ENCODE data around the gene CDK5R1.

Gene CDK5R1

DNA sequence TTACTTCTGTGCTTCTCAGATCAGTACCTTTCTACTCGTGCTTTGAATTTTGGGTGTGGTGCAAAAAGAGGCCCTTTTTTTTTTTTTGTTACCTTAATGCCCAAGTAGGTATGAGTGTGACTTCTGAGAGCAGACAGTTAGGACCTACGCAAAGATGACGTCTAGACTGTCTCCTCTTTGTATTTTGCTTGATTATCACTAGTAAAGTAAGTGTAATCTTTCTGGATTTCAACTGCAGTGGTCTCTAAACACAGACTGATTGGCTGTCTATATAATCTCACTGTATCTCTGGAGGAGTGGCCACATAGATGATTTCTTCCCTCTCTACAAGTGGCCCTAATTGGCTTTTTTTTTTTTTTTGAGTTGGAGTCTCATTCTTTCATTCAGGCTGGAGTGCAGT is 11.5 kb upstream of the CDK5R1 start:
- no peak for DNase-seq

GRCh38 chr17:32477220-32477619 is 9.6 kb upstream of the CDK5R1 start:
- no peak for DNase-seq

- no peak for DNase-seq
Measured at GRCh38 chr17:32479074-32479617, 7.6 kb upstream of the CDK5R1 start.

- DNase-seq: no peak
Measured at GRCh38 chr17:32481193-32481592, 5.6 kb upstream of the CDK5R1 start.

- no peak for DNase-seq
Measured at GRCh38 chr17:32482568-32483320, 4.0 kb upstream of the CDK5R1 start.

DNA sequence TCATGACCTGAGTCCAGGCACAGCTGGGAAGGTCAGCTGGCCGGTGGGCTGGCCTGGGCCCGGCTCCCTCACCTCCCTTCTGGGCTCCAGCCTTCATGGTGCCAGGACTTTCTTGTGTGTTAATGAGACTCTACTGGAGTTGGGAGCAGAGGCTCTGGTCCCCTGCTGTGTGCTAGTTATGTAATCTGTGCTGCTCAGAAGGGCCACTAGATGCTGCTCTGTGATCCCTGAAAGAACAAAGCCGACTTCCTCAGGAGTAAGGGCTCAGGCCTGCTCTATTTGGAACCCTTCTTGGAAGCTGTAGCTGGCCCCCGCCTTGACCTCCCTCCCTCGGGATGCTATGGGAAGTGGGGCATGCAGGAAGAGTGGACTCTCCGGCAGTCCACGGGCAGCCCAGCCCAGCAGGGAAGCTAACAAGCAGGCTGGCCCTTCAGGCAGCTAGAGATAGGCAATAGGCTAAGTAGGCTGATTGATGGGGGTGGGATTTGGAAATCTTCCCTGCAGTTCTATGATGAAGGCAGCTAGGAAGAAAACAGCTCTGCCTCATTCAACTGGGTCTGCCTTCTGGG is 3.3 kb upstream of the CDK5R1 start:
- no peak for DNase-seq

DNA sequence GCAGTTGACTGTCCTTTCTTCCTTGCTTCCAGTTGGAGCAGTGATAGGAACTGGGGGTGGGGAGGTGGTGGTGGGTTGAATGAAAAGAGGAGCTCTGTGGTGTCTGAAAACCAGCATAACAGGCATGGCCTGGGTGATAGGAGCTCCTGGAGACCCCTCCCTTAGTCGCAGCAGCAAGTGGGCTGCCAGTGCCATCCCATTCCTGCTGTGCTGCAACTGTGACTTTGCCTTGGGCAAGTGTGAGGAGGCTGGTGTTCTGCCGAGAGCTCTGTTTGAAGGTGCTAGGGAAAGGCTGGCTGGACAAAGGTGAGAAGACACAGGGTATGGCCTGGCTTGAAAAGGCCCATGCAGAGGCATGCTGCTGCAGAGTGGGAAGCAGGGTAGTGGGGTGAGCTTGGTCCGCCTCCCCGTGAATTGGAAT is 2.7 kb upstream of the CDK5R1 start:
- DNase-seq: no peak

GRCh38 chr17:32484628-32485027 is 2.2 kb upstream of the CDK5R1 start:
- no peak for DNase-seq

DNA sequence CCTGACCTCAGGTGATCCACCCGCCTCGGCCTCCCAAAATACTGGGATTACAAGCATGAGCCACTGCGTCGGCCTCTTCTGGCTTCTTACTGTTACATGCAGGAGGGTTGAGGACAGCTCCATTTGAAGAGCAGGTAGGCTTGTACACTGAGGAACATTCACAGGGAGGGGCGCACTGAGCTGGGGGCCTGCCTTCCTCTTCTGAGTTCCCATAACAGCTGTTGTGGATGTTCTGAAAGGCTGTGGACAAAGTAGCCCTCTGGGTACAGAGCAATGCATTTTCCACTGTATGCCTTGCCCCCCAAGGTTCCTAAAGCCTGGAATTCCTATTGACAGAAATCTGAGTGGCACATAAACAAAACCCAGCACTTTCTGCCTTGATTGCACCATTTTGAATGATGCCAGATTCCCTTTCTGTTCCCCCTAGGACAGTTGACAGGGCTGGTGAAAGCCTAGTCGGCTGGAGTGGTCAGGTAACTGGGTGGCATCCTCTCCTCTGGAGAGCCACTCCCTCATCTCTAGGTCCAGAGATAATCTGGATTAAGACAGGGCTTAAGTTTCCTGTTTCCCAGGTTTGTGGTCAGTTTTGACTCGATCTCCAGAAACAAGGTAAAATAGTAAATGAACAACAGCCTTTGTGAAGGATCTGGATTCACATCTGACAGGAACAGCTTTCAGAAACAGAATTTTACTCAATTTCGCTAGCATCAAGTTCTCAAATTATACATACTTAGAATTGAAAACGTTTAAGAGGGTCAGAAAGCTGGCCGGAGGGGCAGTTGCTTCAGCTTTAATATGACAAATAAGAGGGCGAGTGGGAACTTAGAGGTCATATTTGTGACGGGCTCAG is 1.3 kb upstream of the CDK5R1 start:
- no peak for DNase-seq

GRCh38 chr17:32486111-32486700 is 587 bp upstream of the CDK5R1 start:
- peak; percentile 80 for DNase-seq

GRCh38 chr17:32487473-32488176 is 832 bp downstream of the CDK5R1 start:
- peak; percentile 53 for DNase-seq

DNA sequence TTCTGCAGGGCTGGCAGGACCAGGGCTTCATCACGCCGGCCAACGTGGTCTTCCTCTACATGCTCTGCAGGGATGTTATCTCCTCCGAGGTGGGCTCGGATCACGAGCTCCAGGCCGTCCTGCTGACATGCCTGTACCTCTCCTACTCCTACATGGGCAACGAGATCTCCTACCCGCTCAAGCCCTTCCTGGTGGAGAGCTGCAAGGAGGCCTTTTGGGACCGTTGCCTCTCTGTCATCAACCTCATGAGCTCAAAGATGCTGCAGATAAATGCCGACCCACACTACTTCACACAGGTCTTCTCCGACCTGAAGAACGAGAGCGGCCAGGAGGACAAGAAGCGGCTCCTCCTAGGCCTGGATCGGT is 1.4 kb downstream of the CDK5R1 start:
- DNase-seq: peak; percentile 20

DNA sequence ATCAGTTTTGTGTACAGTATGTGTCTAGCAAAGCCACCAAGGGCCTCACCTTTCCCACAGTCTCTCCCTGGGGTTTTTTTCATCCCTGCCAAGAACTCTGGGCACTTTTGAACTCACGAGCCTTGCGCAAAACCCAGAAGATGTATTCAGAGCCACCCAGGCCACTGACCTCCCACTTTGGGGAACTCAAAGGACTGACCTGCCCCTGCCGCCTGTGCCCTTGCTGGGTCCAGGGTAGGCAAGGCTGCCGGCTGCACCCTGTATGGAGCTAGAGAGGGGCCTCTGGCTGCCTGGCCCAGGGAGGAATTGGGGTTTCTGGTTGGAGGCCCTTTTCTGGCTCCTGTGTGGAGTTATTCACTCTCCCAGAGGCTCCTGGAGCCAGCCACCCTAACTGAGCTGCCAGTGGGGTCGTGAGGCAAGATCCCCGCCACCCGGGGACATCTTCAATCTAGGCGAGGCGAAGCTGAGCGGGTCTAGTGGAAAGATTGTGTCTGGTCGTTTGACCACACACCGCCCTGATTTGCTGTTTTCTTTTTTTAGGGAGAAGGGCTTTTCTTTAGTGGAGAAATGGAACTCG is 1.9 kb downstream of the CDK5R1 start:
- DNase-seq: no peak

GRCh38 chr17:32489320-32490100 is 2.7 kb downstream of the CDK5R1 start:
- no peak for DNase-seq

GRCh38 chr17:32490101-32490482 is 3.3 kb downstream of the CDK5R1 start:
- DNase-seq: peak; percentile 50

GRCh38 chr17:32491371-32492263 is 4.8 kb downstream of the CDK5R1 start:
- DNase-seq: peak; percentile 65

GRCh38 chr17:32492264-32492589 is 5.4 kb downstream of the CDK5R1 start:
- no peak for DNase-seq

GRCh38 chr17:32492648-32493289 is 6.0 kb downstream of the CDK5R1 start:
- no peak for DNase-seq

DNA sequence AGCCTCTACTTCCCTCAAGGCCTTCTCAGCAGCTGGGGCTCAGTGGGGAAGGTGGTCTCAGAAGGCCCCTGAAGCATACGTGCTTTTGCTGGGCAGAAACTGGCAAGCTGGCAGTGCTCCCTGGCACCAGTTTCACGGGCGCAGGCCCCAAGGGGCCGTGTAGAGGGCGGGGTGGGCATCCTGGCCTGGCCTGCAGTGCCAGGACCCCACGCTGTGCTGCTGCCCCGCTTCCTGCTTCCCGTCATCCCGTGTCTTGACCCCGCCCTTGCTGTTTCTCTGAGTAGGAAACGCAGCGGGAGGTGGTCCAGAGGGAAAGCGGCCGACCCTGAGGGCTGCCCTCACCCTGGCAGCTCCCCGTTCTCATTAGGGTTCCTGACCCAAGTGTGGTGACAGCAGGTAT is 6.8 kb downstream of the CDK5R1 start:
- DNase-seq: no peak

GRCh38 chr17:32493976-32494513 is 7.3 kb downstream of the CDK5R1 start:
- DNase-seq: no peak

Data from stimulated activated CD4-positive, alpha-beta T cell treated with anti-CD3 and anti-CD28 coated beads, Interleukin-15, amount 100 ng/mL, for 24 hours (primary cell).